K562 (cell line): Measurements from ENCODE around the gene PXN. TPM values are rescaled to one million over a fixed set of nuclear protein-coding genes. Genes with fewer than 3 reads are reported as not detected.

Experiments used
- C11orf30 ChIP-seq: fragments of 450-650 bp; IDR thresholded peaks from 2 replicates; pipeline ENCODE4 v1.6.1; 2016; ENCODE audit warnings: low read depth, mild to moderate bottlenecking
- FOXA1 ChIP-seq: fragments of 450-650 bp; IDR thresholded peaks from 2 replicates; pipeline ENCODE4 v1.6.1; 2016; ENCODE audit warnings: mild to moderate bottlenecking, borderline replicate concordance
- FUS ChIP-seq: fragments of 200-400 bp; formaldehyde crosslinking; optimal IDR thresholded peaks from 2 replicates; pipeline ENCODE3; 2017; ENCODE audit warnings: low read depth, low read length
- MYC ChIP-seq, 2 experiments: fragments of 250-450 bp in 1 of 2; sonication (Bioruptor Pico) in 1 of 2; IDR thresholded peaks; 2 replicates each; pipeline versions ENCODE4 v1.5.1 to v1.6.1; 2012 to 2021; ENCODE audit warnings: low read depth in 2 of 2, borderline replicate concordance in 1 of 2, improper control_type of control experiment in 1 of 2, low read length in 1 of 2, mild to moderate bottlenecking in 1 of 2, moderate library complexity in 1 of 2
- RB1 ChIP-seq: fragments of 450-650 bp; IDR thresholded peaks from 2 replicates; pipeline ENCODE4 v1.6.1; 2017; ENCODE audit warnings: low read depth, mild to moderate bottlenecking
- SMARCA4 ChIP-seq: fragments of 450-650 bp; IDR thresholded peaks from 2 replicates; pipeline ENCODE4 v1.6.1; 2016
- SOX6 ChIP-seq: fragments of 450-650 bp; IDR thresholded peaks from 2 replicates; pipeline ENCODE4 v1.6.1; 2014; ENCODE audit warnings: mild to moderate bottlenecking
- SP1 ChIP-seq: sonication (generic); formaldehyde crosslinking; IDR thresholded peaks from 2 replicates; pipeline ENCODE4 v1.8.1; 2022; ENCODE audit warnings: mild to moderate bottlenecking, missing genetic modification reagents
- SRF ChIP-seq, 2 experiments: fragments of 250-450, 450-650 bp in 1 of 2; sonication (Bioruptor Pico) in 1 of 2; sonication (generic) in 1 of 2; formaldehyde crosslinking; IDR thresholded peaks; 2 replicates each; pipeline versions ENCODE4 v1.5.0 to v1.5.1; 2020 to 2022; ENCODE audit warnings: mild to moderate bottlenecking in 1 of 2, missing genetic modification reagents in 1 of 2
- TEAD4 ChIP-seq, 2 experiments: sonication (generic) in 1 of 2; formaldehyde crosslinking in 1 of 2; IDR thresholded peaks; 2 replicates each; pipeline versions ENCODE4 v1.6.1 to v1.8.0; 2012 to 2022; ENCODE audit warnings: borderline replicate concordance in 1 of 2, inconsistent platforms in 1 of 2, low read length in 1 of 2, mild to moderate bottlenecking in 1 of 2, missing genetic modification reagents in 1 of 2
- ZFP30 ChIP-seq: fragments of 250-450 bp; sonication (Bioruptor Pico); IDR thresholded peaks from 2 replicates; pipeline ENCODE4 v1.8.0; 2022; ENCODE audit warnings: moderate library complexity, mild to moderate bottlenecking, inconsistent platforms, borderline replicate concordance
- ZNF41 ChIP-seq: fragments of 250-450 bp; sonication (Bioruptor Pico); conservative IDR thresholded peaks from 2 replicates; pipeline ENCODE4 v1.4.0; 2020; ENCODE audit warnings: mild to moderate bottlenecking
- ZNF518B ChIP-seq: fragments of 250-450 bp; sonication (Bioruptor Pico); IDR thresholded peaks from 2 replicates; pipeline ENCODE4 v1.5.0; 2021; ENCODE audit warnings: mild to moderate bottlenecking, moderate library complexity
- polyA plus RNA-seq, 8 experiments: library from polyadenylated mRNA; depleted of rRNA in 4 of 8; stranded (reverse) in 5 of 8; unstranded in 3 of 8; fragments of >200 nt; fragmentation: Nextera tagmentation in 2 of 8; fragmentation: Illumina TruSeq in 1 of 8; extraction: Ambion mirVana in 2 of 8; extraction: Trizol in 1 of 8; gene quantifications; 2 replicates each; pipeline versions ENCODE4 v1.2.1 to v1.2.3, GENCODE V29; 2011 to 2014; ENCODE audit warnings: inconsistent platforms in 1 of 8, missing spikeins in 1 of 8
- total RNA-seq, 7 experiments: library from RNA; depleted of rRNA in 6 of 7; stranded (reverse); fragments of >200 nt in 6 of 7; fragmentation: Illumina TruSeq in 2 of 7; extraction: Trizol in 2 of 7; gene quantifications; 2 replicates each; pipeline versions ENCODE4 v1.2.1 to v1.2.3, GENCODE V29; 2011 to 2021; ENCODE audit warnings: low replicate concordance in 1 of 7
- TF ChIP-seq, protein P1 (sequence below): fragments of 200-800 bp; sonication (Bioruptor generic); IDR thresholded peaks from 2 replicates; pipeline ENCODE4 v1.6.1; 2016; ENCODE audit warnings: missing genetic modification characterization, missing compliant biosample characterization
- TF ChIP-seq, protein P2 (sequence below), 3 experiments: IDR thresholded peaks in 2 of 3; conservative IDR thresholded peaks in 1 of 3; 2 replicates each; pipeline ENCODE4 v1.5.1; 2011 to 2012; ENCODE audit warnings: low read length in 3 of 3, mild to moderate bottlenecking in 3 of 3, control low read depth in 2 of 3, improper control_type of control experiment in 1 of 3, inconsistent platforms in 1 of 3, low read depth in 1 of 3, mixed read lengths in 1 of 3, moderate library complexity in 1 of 3; ENCODE audit not compliant: insufficient read depth in 2 of 3

Gene PXN
- total and polyA plus RNA-seq, 9 of the 15 experiments (the other 6 are each of a cell fraction or from before 2014, with no cell fraction given): 4.0 to 74.1 (median 18.6) TPM

- TF ChIP-seq, protein P1, sequence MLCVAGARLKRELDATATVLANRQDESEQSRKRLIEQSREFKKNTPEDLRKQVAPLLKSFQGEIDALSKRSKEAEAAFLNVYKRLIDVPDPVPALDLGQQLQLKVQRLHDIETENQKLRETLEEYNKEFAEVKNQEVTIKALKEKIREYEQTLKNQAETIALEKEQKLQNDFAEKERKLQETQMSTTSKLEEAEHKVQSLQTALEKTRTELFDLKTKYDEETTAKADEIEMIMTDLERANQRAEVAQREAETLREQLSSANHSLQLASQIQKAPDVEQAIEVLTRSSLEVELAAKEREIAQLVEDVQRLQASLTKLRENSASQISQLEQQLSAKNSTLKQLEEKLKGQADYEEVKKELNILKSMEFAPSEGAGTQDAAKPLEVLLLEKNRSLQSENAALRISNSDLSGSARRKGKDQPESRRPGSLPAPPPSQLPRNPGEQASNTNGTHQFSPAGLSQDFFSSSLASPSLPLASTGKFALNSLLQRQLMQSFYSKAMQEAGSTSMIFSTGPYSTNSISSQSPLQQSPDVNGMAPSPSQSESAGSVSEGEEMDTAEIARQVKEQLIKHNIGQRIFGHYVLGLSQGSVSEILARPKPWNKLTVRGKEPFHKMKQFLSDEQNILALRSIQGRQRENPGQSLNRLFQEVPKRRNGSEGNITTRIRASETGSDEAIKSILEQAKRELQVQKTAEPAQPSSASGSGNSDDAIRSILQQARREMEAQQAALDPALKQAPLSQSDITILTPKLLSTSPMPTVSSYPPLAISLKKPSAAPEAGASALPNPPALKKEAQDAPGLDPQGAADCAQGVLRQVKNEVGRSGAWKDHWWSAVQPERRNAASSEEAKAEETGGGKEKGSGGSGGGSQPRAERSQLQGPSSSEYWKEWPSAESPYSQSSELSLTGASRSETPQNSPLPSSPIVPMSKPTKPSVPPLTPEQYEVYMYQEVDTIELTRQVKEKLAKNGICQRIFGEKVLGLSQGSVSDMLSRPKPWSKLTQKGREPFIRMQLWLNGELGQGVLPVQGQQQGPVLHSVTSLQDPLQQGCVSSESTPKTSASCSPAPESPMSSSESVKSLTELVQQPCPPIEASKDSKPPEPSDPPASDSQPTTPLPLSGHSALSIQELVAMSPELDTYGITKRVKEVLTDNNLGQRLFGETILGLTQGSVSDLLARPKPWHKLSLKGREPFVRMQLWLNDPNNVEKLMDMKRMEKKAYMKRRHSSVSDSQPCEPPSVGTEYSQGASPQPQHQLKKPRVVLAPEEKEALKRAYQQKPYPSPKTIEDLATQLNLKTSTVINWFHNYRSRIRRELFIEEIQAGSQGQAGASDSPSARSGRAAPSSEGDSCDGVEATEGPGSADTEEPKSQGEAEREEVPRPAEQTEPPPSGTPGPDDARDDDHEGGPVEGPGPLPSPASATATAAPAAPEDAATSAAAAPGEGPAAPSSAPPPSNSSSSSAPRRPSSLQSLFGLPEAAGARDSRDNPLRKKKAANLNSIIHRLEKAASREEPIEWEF (CRISPR knock-in tag): peak; percentile 98
- TF ChIP-seq, protein P2, sequence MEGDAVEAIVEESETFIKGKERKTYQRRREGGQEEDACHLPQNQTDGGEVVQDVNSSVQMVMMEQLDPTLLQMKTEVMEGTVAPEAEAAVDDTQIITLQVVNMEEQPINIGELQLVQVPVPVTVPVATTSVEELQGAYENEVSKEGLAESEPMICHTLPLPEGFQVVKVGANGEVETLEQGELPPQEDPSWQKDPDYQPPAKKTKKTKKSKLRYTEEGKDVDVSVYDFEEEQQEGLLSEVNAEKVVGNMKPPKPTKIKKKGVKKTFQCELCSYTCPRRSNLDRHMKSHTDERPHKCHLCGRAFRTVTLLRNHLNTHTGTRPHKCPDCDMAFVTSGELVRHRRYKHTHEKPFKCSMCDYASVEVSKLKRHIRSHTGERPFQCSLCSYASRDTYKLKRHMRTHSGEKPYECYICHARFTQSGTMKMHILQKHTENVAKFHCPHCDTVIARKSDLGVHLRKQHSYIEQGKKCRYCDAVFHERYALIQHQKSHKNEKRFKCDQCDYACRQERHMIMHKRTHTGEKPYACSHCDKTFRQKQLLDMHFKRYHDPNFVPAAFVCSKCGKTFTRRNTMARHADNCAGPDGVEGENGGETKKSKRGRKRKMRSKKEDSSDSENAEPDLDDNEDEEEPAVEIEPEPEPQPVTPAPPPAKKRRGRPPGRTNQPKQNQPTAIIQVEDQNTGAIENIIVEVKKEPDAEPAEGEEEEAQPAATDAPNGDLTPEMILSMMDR (IDR thresholded peaks at IDR 0.05 in 2 of 3, conservative IDR thresholded peaks at IDR 0.05 in 1 of 3; ENCODE audit: insufficient read depth in 2 of 3, low read depth in 1 of 3, low read length in 3 of 3): no peak
- TF ChIP-seq SRF (CRISPR knock-in tag; IDR thresholded peaks at IDR 0.05): peak in 1 of 2 experiments; percentile 81; a peak in 2 of 4 replicates
- TF ChIP-seq TEAD4 (IDR thresholded peaks at IDR 0.05; ENCODE audit: low read length): peak; percentile 93
- no peak for TF ChIP-seq TEAD4 (CRISPR knock-in tag; IDR thresholded peaks at IDR 0.05; ENCODE audit: borderline replicate concordance)
- TF ChIP-seq ZNF41 (CRISPR knock-in tag): no peak
- TF ChIP-seq SP1 (CRISPR knock-in tag): 0 out of 2 replicates have a peak, but pooled peaks have one; percentile 48
- TF ChIP-seq FOXA1: no peak
- no peak for TF ChIP-seq ZFP30 (CRISPR knock-in tag)
- peak; percentile 63; the same call in 1 of the 2 replicates for TF ChIP-seq RB1
- TF ChIP-seq SMARCA4: no peak; the same call in 1 of the 2 replicates
- TF ChIP-seq FUS: no peak
- TF ChIP-seq MYC (IDR thresholded peaks at IDR 0.05; ENCODE audit: low read depth, low read length): peak; percentile 44; the same call in 1 of the 2 replicates
- no peak for TF ChIP-seq MYC (CRISPR knock-in tag; IDR thresholded peaks at IDR 0.05; ENCODE audit: borderline replicate concordance, low read depth)
- 0 out of 2 replicates have a peak, but pooled peaks have one; percentile 5 for TF ChIP-seq C11orf30
- TF ChIP-seq ZNF518B (CRISPR knock-in tag): no peak
- peak; percentile 74; the same call in 1 of the 2 replicates for TF ChIP-seq SOX6
These were observed 27.4 kb upstream of the PXN start, which contains the start of gene RNU4-1 (continued) for GRCh38 chr12:120292661-120293531.
